GM10266 (cell line): ENCODE measurements around the gene TOX3.

ENCODE experiments used
- DNase-seq: peaks from one replicate; pipeline ENCODE4 v3.0.0; 2012; ENCODE audit errors: extremely low spot score
- TF ChIP-seq, protein P1 (sequence below): IDR thresholded peaks from 2 replicates; pipeline ENCODE4 v1.5.1; 2012; ENCODE audit warnings: mild to moderate bottlenecking, low read depth; ENCODE audit not compliant: control insufficient read depth, insufficient read depth; ENCODE audit errors: missing control alignments

Gene TOX3

DNA sequence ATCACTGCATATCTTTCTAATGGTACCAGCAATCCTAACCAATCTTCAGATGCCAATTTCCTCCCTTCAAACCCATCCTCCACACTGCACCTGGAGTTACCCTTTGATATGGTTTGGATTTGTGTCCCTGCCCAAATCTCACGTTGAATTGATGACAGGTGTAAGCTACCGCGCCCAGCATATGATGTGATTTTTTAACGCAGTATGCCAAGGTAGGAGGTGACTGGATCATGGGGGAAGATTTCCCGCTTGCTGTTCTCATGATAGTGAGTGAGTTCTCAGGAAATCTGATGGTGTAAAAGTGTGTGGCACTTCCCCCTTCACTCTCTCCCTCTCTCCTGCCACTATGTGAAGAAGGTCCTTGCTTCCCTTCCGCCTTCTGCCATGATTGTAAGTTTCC lies 57.0 kb downstream of the TOX3 start:
- TF ChIP-seq, protein P1, sequence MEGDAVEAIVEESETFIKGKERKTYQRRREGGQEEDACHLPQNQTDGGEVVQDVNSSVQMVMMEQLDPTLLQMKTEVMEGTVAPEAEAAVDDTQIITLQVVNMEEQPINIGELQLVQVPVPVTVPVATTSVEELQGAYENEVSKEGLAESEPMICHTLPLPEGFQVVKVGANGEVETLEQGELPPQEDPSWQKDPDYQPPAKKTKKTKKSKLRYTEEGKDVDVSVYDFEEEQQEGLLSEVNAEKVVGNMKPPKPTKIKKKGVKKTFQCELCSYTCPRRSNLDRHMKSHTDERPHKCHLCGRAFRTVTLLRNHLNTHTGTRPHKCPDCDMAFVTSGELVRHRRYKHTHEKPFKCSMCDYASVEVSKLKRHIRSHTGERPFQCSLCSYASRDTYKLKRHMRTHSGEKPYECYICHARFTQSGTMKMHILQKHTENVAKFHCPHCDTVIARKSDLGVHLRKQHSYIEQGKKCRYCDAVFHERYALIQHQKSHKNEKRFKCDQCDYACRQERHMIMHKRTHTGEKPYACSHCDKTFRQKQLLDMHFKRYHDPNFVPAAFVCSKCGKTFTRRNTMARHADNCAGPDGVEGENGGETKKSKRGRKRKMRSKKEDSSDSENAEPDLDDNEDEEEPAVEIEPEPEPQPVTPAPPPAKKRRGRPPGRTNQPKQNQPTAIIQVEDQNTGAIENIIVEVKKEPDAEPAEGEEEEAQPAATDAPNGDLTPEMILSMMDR = no peak

DNA sequence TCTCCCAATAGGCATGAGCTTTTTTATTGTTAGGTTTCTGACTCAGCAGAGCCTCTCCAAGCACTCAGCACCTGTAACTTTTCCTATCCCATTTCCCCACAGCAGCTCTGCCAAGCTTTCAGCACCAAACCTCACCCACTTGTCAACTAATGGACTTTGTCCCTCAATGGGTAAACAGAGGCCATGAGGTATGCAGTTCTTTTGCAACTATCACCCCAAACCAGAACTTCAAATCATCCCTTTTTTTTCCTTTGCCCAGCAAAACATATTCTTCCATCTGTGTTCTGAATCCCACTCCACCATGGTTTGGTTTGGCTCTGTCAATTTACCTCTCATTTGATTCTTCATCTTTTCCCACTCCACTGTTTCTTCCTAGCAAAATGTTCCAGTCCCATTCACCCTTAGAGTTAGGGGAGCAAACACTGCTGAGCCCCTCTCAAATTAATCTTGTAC lies 58.1 kb downstream of the TOX3 start:
- TF ChIP-seq, protein P1 = no peak
- no peak for DNase-seq

More for the DNA sequence above, 57.0 kb downstream of the TOX3 start:
- no peak for DNase-seq

- TF ChIP-seq, protein P1 = no peak
- no peak for DNase-seq
These were observed 59.0 kb downstream of the TOX3 start for GRCh38 chr16:52487849-52488457.

DNA sequence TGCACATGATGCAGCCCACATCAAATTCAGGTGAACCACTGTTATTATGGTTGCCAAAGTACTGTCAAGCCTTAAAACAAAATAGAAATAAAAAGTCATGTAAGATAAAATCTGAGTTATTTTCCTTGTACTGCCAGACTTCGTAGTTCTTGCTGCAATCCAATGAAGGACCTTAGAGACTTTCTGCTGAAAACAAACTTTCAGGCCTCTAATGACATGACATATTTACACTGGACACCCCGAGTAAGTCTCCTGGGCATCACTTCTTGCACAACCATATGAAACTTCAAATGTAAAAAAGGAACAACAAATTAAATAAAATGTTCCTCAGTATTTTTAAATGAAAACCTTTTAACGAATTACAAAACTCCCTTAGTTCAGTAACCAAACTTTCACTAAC lies 66.7 kb downstream of the TOX3 start:
- TF ChIP-seq, protein P1 = no peak
- no peak for DNase-seq

DNA sequence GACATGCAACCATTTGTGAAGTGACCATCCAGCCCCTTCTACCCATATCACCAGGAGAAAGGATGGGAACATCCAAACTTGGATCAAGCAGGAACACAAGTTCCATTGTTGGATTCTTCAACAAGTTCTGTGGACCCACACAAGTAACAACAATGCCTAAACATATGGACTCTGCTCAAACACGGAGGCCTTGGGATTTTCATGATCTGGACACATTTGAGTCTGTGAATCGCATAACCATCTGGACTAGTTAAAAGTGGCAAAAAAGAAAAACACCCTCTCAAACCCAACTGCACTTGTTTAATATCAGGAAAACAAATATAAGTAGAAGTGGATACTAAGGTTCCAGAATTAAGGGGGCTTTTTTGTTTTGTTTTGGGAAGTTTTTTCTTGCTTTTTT lies 70.8 kb downstream of the TOX3 start:
- DNase-seq = no peak
- TF ChIP-seq, protein P1 = no peak

DNA sequence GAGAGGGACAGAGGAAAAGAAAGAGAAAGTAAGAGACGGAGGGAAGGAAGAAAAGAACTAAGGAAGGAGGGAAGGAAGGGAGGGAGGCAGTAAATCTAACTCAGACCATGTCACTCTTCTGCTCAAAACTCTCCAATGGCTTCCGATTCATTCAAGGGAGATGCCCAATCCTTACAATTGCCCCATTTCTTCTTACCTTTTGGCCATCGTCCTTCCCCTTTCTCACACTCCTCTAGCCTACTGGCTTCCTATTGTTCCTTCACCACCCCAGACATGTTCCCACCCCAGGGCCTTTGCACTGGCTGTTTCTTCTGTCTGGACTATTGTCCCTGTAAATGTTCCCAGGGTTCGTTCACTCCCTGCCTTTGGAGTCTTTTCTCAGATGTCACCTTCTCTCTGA lies 72.3 kb downstream of the TOX3 start:
- TF ChIP-seq, protein P1 = no peak
- DNase-seq = no peak

- no peak for DNase-seq
- TF ChIP-seq, protein P1 = no peak
These were observed 73.8 kb downstream of the TOX3 start for GRCh38 chr16:52473096-52473495.
